ENCODE data around the gene HNRNPM.

- TF ChIP-seq CTCF (conservative IDR thresholded peaks at IDR 0.05) (no peak), ZFX (IDR thresholded peaks at IDR 0.05) (no peak)
Observed at GRCh38 chr19:8453616-8454015, 8.8 kb downstream of the HNRNPM start.

All from C4-2B (cell line).